Measurements from ENCODE around the gene HAAO.
"Not testable (repeated sequence)": the region's sequence is repeated elsewhere in the genome, so short reads cannot be mapped to it uniquely, and the experiment has no call there.

The HAAO gene

DNA sequence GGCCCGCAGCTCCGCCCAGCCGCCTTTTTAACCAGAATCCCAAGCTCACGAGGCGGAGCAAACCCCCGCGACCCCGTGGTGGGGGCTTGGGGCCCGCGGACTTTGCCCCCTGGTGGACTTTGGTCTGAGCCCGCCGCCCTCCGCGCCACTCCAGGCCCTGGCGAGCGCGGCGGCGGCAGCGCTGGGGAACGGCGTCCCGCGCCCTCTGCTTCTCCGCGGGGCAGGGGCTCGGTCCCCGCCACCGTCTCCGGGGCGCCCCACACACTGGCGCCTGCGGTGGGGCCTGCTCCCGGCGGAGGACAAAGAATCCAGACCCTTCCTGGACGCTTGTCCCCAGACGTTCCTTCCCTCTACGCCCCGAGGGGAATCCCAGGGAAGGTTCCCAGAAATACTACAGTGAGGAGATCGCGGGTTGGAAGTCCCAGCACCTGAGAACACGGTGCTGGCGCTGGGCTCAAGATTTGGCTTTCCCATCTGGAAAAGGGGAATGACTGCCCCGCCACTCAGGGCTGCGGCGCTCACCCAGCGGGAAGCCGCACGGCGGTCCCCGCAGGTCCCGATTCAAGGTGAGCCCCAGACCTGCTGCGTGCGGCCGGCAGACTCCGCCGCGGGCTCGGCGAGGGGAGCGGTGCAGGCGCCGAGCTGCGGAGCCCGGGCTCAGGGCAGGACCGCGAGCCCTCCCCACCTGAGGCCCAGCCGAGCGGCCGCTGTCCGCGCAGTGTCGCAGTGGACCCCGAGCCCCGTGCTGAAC is at the start of gene HAAO:
Gene HAAO, minus strand, starts transcription at position 1 of the 751 bp plus-strand sequence. CDS start 47 bp downstream, outside the sequence.
- no peak for FAIRE-seq
- DNase-seq (ENCODE audit: low spot score) = no peak

DNA sequence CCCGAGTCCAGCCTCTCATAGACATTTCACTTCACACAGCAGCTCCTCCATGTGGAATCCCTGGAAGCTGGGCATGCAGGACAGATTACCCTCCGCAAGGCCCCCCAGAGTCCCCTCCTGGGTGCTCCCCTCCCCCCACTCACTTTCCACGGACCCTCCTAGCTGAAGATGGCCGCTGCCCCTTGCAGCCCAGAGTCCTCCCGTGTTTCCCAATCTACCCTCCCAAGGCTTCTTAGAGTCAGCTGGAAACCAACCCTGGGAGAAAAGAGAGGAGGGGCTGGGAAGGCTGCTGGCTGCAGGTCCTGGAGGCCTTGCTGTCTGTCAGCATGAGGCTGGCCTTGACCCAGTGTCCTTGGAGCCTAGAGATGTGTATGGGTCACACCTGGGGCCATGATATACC is 49.0 kb upstream of the HAAO start:
- DNase-seq (ENCODE audit: low spot score) (no peak), FAIRE-seq (no peak)

DNA sequence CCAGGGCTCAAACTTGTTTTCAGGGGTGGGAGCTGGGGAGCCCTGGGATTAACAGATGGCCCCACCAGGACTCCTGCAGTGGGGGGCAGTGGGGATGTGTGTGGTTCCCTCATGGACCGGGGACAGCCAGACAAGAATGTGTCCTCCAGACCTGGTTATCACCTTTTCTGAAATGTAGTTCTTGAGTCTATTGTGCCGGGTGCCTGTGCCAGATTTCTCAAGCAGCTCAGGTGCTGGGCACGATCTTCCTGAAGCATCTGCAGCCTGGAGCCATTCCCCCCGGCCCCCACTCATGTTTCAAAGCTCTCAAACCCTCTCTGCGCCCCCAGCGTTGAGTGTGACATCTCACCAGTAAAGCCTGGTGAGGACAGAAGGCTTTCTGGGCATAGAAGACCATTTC is 48.4 kb upstream of the HAAO start:
- FAIRE-seq (no peak), DNase-seq (ENCODE audit: low spot score) (no peak)

DNA sequence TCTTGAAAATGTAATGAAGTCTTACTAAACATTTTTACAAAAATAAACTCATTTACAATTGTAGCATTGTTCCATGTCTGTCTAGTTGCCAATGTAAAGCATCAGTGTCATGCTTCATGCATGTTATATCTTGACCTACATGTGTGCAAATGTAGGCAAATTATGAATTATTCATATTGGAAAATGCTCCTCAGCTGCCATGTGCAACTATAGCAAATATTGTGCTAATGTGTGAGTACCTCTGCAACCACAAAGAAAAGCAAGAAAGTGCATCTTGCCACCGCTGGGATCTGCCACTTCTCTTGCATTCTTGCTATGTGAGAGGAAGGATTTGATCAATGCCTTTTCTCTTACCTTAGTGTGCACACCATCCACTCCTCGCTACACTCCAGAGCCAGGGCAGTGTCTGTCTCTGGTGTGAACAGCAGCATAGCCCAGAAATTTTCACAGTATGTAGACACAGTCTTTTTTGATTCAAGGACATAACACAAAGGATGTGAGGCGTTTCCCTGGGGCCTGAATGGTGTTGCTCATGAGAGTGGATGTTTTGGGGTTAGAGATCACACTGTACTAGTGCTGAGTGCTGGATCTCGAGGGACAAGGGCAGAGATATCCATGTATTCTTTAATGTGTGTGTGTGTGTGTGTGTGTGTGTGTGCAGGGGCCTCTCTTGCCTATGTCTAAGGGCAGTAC is 47.6 kb upstream of the HAAO start:
- DNase-seq (ENCODE audit: low spot score) (no peak), FAIRE-seq (no peak)

DNA sequence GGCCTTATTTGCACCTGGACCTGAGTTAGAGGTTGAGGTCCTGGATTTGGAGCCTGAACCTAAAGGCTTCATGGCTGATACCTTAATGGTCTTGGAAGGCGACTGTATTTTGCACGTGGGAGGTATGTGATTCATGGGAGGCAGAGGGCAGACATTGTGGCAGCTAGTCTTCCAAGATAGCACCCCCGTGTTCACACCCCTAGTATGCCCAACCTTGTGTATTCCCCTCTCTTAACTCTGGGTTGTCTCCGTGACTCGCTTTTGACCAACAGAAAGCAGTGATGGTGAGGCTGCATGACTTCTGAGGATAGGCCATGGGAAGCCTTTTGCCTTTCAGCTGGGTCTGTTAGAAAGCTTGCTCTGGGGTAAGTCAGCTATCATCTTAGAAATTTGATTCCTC is 45.8 kb upstream of the HAAO start:
- no peak for DNase-seq (ENCODE audit: low spot score)
- FAIRE-seq = no peak

DNA sequence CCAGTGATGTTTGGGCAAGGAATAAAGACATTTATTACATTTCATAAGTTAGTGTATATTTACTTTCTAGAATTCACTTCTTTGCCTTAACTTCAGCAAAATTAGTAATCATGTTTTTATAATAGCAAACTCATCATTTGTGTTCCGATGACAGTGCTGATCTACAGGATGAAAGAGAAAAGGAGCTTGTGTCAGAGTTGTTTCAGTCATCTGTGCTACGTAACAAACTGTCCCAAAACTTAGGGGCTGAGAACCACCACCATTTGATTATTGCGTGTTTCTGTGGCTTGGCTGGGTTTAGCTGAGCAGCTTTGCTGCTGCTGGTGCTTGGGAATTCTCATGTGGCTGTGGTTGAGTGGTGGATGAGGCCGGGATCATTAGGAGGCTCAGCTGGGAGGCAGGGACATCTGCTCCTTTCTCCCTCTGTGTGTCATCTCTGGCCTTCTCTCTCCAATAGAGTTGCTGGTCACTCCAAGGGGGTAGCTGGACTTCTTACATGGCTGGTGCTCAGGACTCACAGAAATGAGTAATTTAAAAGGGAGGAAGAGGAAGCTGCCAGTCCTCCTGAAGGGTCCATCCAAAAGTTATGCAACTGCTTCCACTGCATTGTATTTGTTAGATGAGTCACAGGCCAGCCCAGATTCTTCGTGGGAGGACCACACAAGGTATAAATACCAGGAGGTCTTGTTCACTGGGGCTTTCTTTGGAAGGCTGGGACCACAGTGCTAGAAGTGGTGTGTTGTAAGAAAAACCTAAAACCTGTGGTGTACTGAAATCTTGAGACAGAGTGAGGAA is 43.4 kb upstream of the HAAO start:
- DNase-seq (ENCODE audit: low spot score) (peak; percentile 93), FAIRE-seq (peak; percentile 52)

DNA sequence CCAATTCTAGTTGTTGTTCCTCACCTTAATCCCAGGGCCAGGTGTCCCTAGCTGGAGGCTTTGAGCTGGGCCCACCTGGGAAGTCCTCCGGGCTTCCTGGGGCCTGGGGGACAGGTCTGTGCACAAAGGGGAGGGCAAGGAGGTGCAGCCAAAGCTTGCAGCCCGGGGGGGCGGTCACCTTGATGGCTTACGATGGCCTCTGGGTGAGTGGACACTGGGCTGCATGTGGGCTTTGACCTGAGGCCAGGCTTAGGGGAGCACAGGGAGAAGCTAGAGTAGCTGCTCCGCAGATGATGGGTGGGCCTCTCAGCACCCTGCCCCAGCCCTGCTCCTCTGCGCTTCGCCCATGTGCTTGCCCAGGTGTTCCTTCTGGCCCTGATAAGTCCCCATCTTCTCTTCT is 41.8 kb upstream of the HAAO start:
- no peak for DNase-seq (ENCODE audit: low spot score)
- no peak for FAIRE-seq

DNA sequence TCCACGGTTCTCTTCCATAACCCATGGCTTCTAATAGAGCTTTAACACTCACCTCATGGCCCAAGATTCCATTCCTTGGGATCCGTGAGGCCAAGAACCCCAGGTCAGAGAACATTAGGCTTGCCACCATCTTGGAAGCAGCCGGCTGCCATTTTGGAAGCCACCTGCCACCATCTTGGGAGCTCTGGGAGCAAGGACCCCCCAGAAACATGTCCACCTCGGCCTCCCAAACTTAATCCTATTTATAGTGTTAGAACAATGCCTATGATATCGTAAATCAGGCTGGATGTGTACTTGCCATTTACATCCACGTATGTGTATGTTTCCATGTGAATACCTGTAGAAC is 39.9 kb upstream of the HAAO start:
- DNase-seq (ENCODE audit: low spot score) (no peak), FAIRE-seq (no peak)

DNA sequence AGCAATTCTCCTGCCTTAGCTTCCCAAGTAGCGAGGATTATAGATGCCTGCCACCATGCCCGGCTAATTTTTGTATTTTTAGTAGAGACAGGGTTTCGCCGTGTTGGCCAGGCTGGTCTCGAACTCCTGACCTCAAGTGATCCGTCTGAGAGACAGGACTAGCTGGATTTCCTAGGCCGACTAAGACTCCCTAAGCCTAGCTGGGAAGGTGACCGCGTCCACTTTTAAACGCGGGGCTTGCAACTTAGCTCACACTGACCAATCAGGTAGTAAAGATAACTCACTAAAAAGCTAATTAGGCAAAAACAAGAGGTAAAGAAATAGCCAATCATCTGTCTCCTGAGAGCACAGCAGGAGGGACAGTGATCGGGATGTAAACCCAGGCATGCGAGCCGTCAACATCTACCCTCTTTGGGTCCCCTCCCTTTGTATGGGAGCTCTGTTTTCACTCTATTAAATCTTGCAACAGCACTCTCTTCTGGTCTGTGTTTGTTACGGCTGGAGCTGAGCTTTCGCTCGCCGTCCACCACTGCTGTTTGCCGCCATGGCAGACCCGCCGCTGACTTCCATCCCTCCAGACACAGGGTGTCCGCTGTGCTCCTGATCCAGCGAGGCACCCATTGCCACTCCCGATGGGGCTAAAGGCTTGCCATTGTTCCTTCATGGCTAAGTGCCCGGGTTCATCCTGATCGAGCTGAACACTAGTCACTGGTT is 39.3 kb upstream of the HAAO start:
- DNase-seq (ENCODE audit: low spot score); FAIRE-seq: not testable (repeated sequence)

DNA sequence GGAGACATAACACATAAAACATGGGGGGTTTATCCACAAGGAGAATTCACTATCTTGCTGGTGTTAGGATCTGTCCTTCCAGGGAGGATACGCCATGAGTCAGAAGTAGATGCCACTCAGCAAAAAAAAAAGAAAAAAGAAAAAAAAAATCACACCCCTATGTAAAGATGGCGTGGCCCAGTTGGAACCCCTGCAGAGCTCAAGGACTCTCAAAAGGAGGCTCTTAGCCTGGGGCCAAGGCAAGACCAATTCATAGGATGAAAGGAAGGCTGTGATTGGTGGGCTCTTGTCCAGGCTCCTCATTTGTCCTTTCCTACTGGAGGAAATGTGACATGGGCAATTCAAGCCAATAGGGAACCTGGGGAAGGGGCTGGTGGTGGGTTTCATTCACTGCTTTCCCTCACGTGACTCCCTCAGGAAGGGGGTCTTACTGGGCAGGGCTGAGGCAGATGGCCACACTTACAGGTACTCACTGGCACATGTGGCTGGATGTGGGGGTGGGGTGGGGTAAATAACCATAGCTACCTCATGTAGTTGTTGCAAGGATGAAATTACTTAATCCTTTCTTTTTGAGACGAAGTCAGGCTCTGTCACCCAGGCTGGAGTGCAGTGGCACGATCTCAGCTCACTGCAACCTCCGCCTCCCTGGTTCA is 38.7 kb upstream of the HAAO start:
- FAIRE-seq (no peak), DNase-seq (ENCODE audit: low spot score) (no peak)

DNA sequence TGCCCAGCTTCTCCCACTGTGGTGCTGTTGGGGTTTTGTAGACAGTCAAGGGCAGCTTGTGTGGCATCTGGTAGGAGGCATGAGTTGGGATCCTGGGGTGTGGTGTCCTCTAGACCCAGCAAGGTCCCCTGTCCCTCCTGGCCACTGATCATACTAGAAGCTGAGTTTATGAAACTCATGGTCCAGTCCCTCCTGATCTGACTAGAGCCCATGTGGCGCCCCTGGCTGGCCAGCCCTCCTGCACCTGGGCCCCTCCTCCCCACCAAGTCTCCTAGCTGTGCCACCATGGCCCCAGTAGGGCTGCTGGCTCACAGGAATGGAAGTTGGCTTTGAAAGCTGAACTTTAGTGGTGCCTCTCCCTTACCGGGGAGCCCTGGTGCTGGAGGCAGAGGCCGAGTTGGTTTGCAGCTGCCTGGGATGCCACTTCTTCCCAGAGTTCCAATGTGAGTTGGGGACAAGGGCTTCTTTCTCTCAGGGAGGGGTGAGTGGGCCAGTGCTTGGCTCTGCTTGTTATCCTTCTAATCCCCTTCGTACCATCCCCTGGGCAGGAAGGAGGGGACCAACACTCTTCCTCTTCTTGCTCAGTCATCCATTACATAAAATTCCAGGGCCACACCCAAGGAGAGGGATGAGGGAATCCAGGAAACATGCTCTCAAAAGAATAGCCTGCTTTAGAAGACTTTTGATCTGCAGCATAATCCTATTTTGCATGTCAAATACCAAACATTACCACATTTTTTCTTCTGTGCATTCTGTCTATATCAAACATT is 37.5 kb upstream of the HAAO start:
- DNase-seq (ENCODE audit: low spot score) = no peak
- no peak for FAIRE-seq

DNA sequence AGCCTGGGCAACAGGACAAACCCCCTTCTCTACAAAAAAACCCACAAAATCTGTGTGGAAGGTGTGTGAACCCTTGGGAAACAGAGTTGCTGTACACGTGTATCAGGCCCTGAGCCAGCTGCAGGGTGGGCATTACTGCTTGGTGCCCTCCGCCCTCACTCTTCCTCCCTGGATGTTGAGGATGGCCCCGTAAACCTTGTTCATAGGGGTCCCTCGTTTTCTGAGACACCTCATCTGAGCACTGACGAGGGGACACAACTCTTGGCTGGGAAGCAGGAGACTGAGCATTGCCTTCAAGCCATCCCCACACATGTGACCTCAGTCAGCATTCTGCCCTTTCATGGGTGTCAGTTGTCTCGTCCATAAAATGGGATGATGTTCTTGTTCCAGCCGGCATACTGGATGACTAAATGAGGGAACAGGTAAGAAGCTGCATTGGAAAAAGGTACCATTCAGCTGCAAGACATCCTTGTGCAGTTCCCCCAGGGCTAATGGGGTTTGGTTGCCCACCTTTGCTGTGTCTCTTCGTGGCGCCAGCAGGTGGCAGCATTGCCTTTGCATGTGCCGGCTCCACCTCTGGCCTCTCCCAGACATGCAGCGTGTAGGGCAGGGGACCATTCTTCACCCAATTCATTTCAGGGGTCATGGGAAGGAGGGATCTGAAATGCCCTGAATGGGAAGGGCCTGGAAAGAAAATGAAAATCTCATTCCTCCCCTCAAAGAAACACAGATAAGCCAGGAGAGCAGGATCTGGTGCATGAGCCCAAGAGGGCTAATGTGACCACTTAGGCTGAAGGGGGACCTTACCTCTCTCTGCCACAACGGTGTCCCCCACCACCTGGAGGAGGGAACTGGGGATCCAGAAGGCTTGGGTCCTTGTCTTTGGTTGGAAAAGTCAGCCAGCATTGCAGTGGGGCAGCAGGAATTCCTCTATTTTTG is 36.4 kb upstream of the HAAO start:
- FAIRE-seq (no peak), DNase-seq (ENCODE audit: low spot score) (peak; percentile 37)

DNA sequence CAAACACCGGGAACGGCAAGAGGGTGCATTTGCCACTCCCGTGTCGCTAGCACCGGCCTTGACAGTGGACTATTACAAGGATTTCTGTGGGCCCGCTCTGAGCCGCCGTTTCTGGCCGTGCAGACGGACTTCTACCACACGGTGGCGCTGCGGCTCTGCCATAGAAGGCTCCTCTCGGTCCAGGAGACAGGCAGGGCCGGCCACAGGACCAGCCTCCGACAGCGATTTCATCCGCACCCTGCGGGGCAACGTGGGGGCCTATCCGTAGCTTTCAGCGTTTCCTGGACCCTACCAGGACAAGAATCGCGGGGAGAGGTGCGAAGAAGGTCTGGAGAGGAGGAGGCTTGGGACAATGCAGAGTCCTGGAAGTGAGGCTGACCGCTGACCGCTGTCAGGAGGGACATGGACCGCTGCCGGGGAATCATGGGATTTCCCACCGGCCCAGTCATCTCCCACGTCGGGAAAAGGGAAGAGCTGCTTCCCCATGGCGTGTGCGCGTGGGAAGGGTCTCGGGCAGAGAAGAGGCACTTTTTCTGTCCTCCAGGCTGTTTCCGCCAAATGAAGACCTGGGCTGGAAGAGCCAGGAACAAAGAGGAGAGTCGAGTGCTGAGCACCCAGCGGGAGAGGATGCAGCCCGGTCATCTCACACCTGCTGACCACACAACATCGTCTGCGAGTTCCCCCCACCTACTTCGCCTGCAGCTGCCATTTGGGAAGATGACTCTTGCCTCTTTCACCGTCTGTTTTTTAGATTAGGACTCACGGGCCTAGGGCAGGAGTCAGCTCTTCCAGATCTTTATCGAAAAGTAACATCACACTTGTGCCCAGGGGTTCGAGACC is 35.5 kb upstream of the HAAO start:
- no peak for FAIRE-seq
- peak; percentile 60 for DNase-seq (ENCODE audit: low spot score)

DNA sequence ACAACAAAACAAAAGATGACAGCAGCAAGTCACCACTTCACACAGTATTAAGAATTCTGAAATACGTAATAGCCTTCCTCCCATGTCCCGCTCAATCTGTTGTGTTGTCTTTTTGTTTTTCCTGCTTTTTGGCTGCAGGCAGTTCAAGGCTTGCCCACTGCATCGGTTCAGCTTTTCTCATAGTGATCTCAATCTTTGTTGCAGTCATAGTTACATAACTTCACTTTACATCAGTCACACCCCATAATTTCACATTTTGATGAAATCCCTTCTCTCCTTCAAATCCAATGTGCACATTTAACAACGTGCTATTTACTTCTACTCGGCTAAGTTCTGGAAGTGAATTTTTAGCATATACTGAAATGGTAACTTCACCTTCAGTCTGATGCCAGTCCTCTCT is 33.8 kb upstream of the HAAO start:
- no peak for FAIRE-seq
- no peak for DNase-seq (ENCODE audit: low spot score)

DNA sequence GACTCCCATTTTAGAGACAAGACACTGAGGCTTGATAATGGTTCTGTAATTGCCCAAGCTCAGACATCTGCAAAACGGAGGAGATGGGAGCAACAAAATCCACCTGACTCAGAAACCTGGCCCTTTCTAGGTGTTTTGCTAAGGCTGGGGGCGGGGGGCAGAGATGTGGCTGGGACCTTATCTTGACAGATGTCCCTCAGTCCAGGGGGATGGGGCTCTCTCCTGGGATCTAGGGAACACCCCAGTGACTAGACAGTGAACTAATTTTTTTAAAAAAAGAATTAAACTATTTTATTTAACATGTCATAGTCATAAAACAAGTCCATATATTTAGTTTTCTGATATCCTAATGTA is 32.0 kb upstream of the HAAO start:
- FAIRE-seq (no peak), DNase-seq (ENCODE audit: low spot score) (no peak)

DNA sequence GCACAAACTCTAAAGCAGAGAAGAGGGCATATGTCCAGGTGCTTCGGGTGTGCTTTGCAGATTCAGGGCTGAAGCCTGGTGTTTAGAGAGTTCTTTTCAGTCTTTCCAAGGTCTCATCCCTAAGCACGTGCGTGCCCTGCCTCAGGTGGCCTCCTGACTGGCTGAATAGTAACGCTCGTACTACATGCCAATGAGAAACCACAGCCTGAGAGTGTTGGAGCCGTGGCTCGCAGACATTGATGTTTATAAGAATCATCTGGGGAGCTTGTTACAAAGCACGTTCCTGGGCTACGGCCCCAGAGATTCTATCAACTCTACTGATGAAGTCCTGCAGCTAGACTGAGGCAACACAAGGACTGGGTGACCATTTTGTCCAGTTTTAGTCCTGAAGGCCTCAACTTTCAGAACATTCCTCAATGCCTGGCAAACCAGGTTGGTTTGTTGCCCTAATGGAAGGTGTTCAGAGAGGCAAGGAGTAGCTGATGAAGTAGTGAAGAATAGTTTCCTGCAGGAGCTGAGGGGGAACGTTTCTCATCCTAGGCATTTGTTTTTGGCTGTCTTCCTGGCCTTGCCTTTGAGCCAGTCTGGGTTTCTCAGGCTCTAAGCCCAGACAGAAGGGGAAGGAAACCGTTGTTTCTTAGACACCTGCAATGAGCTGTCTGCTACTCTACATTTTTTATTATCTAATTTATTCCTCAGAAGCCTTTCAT is 31.5 kb upstream of the HAAO start:
- DNase-seq (ENCODE audit: low spot score) (no peak), FAIRE-seq (no peak)

DNA sequence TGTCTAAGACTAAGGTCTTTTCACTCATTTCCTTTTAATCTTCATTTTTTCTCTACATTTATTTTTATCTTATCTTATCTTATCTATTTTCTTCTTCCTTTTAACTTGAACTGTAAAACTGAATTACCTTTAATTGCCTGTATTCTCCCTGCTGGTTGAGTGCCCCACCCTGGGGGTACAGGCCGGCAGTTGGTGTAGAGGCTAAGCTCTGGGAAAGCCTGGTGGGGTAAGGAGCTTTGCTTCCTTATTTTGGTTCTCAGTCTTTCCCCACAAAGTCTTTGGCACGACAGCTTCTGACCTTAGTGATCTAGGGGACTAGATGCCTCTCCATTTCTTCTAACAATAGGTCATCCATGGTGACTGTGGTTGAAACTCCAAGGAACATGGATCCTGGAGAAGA is 26.8 kb upstream of the HAAO start:
- DNase-seq (ENCODE audit: low spot score) (no peak), FAIRE-seq (no peak)

DNA sequence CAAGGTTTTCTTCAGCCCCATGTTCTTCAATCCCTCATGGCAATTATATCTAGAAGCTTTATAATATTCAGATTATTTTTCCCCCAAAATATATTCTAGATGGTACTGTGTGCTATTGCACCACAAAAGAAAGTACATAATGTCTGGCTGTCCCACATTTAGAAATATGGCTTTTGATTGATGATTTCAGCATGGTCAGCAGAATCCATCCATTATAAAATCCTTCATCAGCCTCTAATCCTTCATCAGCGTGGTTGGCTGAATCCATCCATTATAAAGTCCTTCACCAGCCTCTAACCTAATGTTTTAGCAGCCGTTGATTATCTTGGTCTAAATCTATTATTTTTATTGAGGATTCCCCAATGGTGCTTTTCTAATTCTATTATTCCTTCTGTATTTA is 23.3 kb upstream of the HAAO start:
- FAIRE-seq = no peak
- DNase-seq (ENCODE audit: low spot score) = no peak

Data from RCC 7860 (cell line).